ENCODE data around the gene MT1B.
"Not testable (repeated sequence)": the region's sequence is repeated elsewhere in the genome, so short reads cannot be mapped to it uniquely, and the experiment has no call there.

MT1B gene

GRCh38 chr16:56639045-56639444 is 12.6 kb upstream of the MT1B start:
- no peak for DNase-seq

GRCh38 chr16:56640076-56640475 is 11.6 kb upstream of the MT1B start:
- no peak for DNase-seq

DNA sequence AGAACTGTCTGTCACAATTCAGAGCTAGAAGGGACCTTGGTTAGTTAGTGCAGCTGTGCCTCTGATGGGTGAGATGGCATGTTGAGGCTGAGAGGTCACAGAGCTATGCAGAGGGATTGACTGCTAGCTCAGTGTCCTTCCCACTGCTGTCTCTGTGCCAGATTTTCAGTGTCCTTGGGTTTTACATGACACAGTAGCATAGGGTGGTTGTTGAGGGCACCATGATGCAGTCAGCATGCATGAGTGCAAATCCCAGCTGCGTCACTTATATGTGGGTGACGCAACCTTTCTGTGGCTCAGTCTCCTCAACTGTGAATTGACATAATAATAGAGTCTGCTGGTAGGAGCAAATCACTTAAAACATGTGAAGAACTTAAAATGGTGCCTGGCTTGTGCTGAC is 10.5 kb upstream of the MT1B start:
- DNase-seq = no peak

GRCh38 chr16:56643080-56643778 is 8.5 kb upstream of the MT1B start:
- DNase-seq = peak; percentile 81 to 83

- no peak for DNase-seq
Observed at GRCh38 chr16:56643833-56644232, 7.9 kb upstream of the MT1B start.

- DNase-seq = no peak
Observed at GRCh38 chr16:56645311-56645710, 6.4 kb upstream of the MT1B start.

DNA sequence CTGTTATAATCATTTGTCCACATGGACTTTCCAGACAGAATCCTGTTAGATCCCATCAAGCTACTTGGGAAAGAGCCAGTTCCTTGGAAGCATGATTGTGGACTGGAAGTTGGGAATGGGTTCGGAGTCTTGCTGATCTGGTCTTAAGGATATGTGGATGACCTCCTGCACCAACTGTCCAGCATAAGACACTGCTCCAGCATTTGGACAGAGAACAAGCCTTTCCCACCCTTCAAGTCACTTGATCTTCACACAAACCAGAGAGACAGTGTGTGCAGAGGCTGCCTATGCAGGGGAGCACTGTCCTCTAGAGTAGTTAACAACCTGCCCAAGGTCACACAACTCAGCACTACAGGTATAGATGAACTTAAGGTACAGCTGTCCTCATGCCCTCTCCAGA is 5.8 kb upstream of the MT1B start:
- DNase-seq = no peak

GRCh38 chr16:56647641-56648431 is 3.9 kb upstream of the MT1B start:
- DNase-seq = no peak

GRCh38 chr16:56649271-56649670 is 2.4 kb upstream of the MT1B start:
- DNase-seq = no peak

GRCh38 chr16:56649820-56650219 is 1.9 kb upstream of the MT1B start:
- no peak for DNase-seq

DNA sequence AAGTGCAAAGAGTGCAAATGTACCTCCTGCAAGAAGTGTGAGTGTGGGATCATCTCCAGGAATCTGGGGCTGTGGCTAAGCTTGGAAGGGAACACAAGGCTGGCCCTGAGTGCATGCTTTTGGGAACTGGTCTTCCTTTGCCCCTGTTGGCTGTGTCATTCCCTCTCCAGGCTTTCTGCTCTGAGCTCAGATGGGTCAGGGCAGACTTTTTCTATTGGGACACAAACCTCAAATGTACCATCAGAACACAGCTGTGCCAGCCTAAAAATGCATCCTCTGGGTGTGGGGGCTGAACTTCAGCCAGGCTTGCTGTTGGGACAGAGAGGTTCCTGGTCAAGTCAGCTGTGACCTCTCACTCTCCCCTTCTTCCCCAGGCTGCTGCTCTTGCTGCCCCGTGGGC is 914 bp downstream of the MT1B start:
- no peak for DNase-seq

DNA sequence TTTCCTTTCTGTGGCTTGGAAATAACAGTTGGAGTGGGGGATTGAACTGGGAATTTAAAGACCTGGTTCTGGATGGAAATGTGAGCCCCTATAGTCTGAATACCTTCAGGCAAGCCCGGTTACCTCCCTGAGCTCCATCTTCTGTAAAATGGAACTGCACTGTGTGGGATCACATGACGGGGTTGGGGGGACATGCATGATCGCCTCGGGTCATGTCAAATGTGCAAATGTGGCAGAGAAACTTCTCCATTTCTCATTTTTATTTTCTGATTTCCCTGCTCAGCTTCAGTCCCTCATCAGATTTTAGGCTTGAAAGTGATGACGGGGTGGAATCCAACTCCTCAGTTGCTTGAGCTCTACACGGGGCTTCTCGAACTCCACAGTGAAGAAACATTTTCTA is 1.5 kb downstream of the MT1B start:
- no peak for DNase-seq

DNA sequence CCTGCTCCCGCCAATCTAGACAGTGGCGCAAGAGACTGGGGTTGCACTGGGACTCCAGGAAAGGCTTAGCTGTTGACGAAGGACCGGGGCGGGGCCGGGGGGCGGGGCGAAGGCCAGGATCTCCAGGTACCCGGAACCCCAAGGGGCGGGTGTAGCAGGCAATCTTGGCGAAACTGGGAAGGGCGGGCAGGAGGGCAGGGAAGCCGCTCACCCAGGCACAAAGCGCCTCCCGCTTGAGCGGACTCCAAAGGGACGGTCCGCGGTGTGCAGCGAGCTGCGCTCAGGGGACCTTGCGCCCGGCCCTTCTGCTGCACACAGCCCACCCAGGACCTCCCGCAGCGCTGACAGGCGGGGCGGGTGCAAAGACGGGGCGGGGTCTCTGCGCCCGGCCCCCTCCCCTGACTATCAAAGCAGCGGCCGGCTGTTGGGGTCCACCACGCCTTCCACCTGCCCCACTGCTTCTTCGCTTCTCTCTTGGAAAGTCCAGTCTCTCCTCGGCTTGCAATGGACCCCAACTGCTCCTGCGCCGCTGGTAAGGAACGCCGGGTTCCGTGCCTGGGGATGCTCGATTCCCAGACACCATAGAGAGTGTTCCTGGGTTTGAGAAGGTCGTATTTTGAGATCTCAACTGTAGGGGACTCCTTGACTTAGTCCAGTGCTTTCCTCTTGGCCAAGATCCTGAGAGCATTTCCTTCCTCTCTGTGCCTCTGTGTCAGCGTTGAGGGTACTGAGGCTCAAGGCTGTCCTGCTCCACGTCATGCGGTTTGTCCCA is 6.1 kb downstream of the MT1B start, which contains the start of gene MT1F:
Gene MT1F, plus strand, starts transcription at position 405 of the 772 bp plus-strand sequence. Its CDS starts 100 bp downstream, at position 505.
- peak; percentile 83 to 84 for DNase-seq

DNA sequence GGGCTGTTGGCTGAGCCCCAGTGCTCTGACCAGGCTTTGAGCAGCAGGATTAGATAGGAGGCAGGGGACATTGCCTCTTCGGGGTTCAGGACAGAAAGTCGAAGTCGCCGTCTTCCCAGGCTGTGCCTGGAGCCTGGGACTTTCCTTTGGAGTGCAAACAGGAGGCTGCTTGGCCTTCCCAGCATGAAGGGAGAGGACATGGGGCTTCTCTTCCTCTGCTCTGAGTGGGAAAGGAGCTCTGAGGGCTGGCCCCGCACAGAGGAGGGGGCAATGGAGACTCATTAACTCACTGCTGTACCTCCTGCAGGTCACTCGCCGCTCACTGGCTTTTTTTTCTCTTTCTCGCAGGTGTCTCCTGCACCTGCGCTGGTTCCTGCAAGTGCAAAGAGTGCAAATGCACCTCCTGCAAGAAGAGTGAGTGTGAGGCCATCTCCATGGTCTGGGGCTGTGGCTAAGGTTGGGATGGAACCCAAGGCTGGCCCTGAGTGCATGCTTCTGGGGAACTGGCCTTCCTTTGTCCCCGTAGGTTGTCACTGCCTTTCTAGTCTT is 6.7 kb downstream of the MT1B start:
- DNase-seq = no peak

GRCh38 chr16:56662357-56663354 is 11.0 kb downstream of the MT1B start:
- peak; percentile 38 to 54 for DNase-seq

DNA sequence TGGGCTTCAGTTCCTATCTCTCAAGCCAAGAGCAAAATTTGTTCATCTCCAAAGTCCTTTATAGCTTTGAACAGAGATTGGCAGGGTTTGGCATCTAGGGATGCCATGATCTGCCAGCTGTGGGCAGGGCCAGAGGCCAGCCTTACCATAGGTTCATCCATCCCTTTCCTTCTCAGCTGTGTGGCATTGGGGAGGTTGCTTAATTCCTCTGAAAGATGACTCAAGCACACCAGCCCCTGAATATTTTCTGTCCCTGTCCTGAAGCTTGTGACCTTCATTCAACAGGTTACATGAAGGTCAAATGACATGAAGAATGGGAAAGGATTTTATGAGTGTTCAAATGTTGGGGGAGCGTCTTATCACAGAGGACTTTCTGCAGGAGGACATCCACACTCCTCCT is 12.8 kb downstream of the MT1B start:
- no peak for DNase-seq

GRCh38 chr16:56665286-56666261 is 13.9 kb downstream of the MT1B start:
- not testable (repeated sequence) for DNase-seq

DNA sequence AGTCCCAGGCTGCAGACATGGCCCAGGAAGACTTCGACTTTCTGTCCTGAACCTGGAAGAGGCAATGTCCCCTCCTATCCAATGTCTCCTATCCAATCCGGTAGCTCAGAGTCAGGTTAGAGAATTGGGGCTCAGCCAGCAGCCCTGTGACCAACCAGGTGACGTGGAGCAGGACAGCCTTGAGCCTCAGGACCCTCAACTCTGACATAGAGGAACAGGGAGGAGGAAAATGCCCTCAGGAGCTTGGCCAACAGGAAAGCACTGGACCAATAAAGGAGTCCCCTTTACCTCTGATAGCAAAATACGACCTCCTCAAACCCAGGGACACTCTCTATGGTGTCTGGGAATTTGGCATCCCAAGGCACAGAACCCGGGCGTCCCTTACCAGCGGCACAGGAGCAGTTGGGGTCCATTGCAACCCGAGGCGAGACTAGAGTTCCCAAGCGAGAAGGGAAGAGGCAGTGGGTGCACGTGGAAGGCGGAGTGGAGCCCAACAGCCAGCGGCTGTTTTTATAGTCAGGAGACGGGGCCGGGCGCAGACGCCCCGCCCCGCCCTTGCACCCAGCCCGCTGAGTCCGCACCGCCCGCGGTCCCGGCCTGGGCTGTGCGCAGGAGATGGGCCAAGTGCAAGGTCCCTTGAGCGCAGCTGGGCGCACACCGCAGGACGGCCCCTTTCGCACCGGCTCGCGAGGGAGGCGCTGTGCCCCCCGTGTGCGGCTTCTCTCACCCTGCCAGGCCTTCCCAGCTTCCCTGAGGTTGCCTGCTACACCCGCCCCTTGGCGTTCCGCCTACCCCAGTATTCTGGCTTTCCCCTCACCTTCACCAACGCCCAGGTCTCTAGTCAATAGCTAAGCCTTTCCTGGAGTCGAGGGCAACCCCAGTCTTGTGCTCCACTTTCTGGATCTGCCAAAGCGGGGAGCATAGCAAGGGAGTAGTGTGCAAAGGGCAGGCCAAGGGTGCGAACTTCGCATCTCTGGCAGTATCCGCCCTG is 16.2 kb downstream of the MT1B start, which contains the start of gene MT1G:
Gene MT1G, minus strand, starts transcription at position 485 of the 991 bp plus-strand sequence. Its CDS starts 72 bp downstream, at position 413.
- peak in 1 of 2 experiments; percentile 35 for DNase-seq

Measured in activated CD4-positive, alpha-beta T cell treated with anti-CD3 and anti-CD28 coated beads, Interleukin-2, amount 50 U/mL, for 48 hours (primary cell).